Kidney epithelial cell (primary cell): ENCODE data around the gene MYO3A. TPM values are rescaled to one million over a fixed set of nuclear protein-coding genes. Genes with fewer than 3 reads are reported as not detected.
"Not testable (repeated sequence)": the region's sequence is repeated elsewhere in the genome, so short reads cannot be mapped to it uniquely, and the experiment has no call there.

Source experiments
- DNase-seq: peaks from one replicate; pipeline ENCODE4 v3.0.0-alpha.2; 2010; ENCODE audit warnings: low read depth
- H3K27me3 ChIP-seq: 2 replicates; pipeline ENCODE4 v1.6.0; 2011; ENCODE audit warnings: low read length; ENCODE audit not compliant: control insufficient read depth, insufficient read depth
- H3K36me3 ChIP-seq: 2 replicates; pipeline ENCODE4 v1.5.1; 2011; ENCODE audit warnings: low read length; ENCODE audit not compliant: control insufficient read depth, insufficient read depth
- H3K4me3 ChIP-seq: 2 replicates; pipeline ENCODE4 v1.5.1; 2011; ENCODE audit warnings: low read depth, mild to moderate bottlenecking, control low read depth, low read length
- total RNA-seq: library from RNA; depleted of rRNA; stranded (reverse); fragments of >200 nt; gene quantifications from 2 replicates; pipeline ENCODE4 v1.2.3, GENCODE V29; 2015
- TF ChIP-seq, protein P1 (sequence below): IDR thresholded peaks from 2 replicates; pipeline ENCODE4 v1.5.1; 2011; ENCODE audit warnings: mild to moderate bottlenecking, moderate library complexity, low read length, control low read depth, inconsistent platforms; ENCODE audit not compliant: insufficient read depth, poor library complexity, severe bottlenecking

The MYO3A gene
- total RNA-seq, 1 donor from 2014 or later: 2.3 TPM

DNA sequence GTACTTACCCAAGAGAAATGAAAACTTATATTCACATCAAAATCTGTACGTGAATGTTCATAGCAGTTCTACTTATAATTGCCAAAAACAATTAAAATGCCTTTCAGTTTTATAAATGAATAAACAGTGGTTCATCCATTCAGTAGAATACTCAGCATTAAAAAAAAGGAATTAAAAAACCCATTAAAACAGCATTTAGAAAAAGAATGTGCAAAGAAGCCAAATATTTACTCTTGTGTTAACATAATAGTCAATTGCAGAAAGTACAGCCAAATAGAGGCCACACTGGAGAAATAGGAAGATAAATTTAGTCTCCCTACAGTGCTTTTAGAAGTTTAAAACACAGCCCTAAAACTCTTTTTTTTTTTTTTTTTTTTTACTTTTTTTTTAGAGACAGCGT is 54.6 kb downstream of the MYO3A start:
- H3K27me3 ChIP-seq: no peaks in the 10 kb centered on the region
- TF ChIP-seq, protein P1, sequence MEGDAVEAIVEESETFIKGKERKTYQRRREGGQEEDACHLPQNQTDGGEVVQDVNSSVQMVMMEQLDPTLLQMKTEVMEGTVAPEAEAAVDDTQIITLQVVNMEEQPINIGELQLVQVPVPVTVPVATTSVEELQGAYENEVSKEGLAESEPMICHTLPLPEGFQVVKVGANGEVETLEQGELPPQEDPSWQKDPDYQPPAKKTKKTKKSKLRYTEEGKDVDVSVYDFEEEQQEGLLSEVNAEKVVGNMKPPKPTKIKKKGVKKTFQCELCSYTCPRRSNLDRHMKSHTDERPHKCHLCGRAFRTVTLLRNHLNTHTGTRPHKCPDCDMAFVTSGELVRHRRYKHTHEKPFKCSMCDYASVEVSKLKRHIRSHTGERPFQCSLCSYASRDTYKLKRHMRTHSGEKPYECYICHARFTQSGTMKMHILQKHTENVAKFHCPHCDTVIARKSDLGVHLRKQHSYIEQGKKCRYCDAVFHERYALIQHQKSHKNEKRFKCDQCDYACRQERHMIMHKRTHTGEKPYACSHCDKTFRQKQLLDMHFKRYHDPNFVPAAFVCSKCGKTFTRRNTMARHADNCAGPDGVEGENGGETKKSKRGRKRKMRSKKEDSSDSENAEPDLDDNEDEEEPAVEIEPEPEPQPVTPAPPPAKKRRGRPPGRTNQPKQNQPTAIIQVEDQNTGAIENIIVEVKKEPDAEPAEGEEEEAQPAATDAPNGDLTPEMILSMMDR: no peak
- no peaks in the 10 kb centered on the region for H3K36me3 ChIP-seq
- no peak overlapping the region for H3K4me3 ChIP-seq
- DNase-seq: no peak

GRCh38 chr10:25989951-25990350 is 55.9 kb downstream of the MYO3A start:
- no peaks in the 10 kb centered on the region for H3K27me3 ChIP-seq
- DNase-seq: no peak
- H3K4me3 ChIP-seq: no peak overlapping the region
- no peaks in the 10 kb centered on the region for H3K36me3 ChIP-seq
- TF ChIP-seq, protein P1: no peak

DNA sequence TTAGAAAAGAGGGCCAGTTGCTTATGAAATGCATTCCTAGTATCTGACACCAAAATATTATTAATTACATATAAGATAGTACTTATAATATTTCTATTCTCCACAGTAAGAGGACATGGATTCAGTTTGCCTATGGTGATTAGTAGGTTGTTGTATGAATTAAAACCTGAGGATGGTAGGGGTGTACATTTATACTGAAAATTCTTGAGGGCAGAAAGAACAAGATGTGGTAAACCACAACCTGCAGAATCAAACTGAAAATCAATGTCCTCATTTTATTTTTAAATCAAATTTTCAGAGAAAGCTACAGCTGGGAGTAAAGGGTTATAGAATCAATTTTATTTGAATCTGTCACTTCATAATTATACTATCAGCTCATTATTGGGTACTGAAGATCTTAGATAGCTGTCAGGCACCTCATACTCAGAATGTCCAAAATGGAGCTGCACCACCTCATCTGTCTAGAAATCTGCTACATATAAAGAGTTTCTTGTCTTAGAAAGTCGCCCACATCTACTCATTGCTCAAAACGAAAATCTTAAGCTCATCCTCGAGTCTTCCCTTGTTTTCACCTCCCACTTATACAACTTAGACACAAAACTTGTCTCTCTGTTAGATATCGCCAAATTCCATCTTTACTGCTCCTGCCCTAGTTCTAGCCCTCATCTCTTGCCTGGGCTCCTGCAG is 65.4 kb downstream of the MYO3A start:
- Histone ChIP-seq H3K27me3 (no peaks in the 10 kb centered on the region), H3K36me3 (no peaks in the 10 kb centered on the region), H3K4me3 (no peak overlapping the region)
- no peak for DNase-seq
- TF ChIP-seq, protein P1: no peak

DNA sequence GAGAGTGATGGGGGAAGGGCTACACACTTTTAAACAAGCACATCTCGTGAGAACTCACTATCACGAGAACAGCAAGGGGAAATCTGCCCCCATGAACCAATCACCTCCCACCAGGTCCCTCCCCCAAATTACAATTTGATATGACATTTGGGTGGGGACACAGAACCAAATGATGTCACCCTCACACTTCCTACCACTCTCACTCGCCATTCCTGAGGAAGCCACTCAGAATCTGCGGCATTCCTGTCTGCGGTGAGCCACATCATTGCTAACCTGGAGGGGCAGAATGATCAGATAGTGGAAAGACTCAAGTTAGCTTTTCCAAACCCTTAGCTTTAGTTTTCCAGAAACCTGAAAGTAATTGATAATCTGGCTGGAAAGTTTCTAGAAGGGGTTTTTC is 66.9 kb downstream of the MYO3A start:
- no peak for DNase-seq
- Histone ChIP-seq H3K36me3 (no peaks in the 10 kb centered on the region), H3K27me3 (no peaks in the 10 kb centered on the region), H3K4me3 (no peak overlapping the region)
- TF ChIP-seq, protein P1: no peak

- not testable (repeated sequence) for H3K4me3 ChIP-seq, DNase-seq, H3K36me3 ChIP-seq, H3K27me3 ChIP-seq
Measured at GRCh38 chr10:26002466-26002865, 68.4 kb downstream of the MYO3A start.

DNA sequence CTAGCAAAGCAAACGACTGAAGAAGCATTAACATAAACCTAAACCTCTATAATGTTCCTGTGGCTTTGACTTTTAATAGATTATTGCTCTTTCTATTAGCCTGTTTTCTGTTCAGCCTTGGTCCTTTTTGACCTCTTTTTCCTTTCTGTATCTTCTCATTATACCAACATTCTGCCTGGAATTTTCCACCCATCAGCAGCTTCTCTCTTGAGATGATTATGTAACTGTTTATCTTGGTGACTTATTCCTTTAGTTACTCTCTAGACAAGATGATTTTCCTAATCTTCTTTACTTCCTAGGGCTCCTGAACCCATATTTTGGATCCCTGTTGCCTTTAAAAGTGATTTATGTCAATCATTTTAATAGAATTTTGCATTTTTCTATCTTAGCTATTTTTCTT is 81.1 kb downstream of the MYO3A start:
- Histone ChIP-seq H3K27me3 (no peaks in the 10 kb centered on the region), H3K36me3 (no peaks in the 10 kb centered on the region), H3K4me3 (no peak overlapping the region)
- no peak for DNase-seq
- TF ChIP-seq, protein P1: no peak
